C4-2B (cell line): ENCODE results near the gene GAK.

Source experiments
- H3K27ac ChIP-seq: fragments of 450-650 bp; 2 replicates; pipeline ENCODE4 v1.5.1; 2017
- ZFX ChIP-seq: fragments of 450-650 bp; IDR thresholded peaks from 2 replicates; pipeline ENCODE4 v1.6.1; 2017
- TF ChIP-seq, protein P1 (sequence below): fragments of 450-650 bp; conservative IDR thresholded peaks from 2 replicates; pipeline ENCODE4 v1.5.1; 2017; ENCODE audit warnings: mild to moderate bottlenecking

GAK gene

DNA sequence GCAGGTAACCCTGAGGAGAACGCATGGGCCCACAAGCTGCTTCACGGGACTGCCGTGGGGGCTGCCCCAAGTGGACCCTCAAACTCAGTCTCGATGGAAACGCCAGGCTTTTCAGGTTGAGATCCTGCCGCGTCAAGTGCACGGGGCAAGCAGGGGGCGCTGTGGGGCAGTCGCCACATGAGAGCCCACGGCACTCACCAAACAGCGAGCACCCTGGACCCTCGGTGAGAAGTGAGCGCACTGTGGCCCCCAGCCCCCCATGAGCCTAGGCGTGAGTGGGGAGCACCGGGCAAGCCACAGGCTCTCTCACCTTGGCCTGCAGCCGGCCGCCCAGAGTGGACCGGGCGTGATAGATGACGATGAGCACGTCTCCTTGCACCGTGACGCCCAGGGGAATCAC is 55.3 kb downstream of the GAK start:
- TF ChIP-seq, protein P1, sequence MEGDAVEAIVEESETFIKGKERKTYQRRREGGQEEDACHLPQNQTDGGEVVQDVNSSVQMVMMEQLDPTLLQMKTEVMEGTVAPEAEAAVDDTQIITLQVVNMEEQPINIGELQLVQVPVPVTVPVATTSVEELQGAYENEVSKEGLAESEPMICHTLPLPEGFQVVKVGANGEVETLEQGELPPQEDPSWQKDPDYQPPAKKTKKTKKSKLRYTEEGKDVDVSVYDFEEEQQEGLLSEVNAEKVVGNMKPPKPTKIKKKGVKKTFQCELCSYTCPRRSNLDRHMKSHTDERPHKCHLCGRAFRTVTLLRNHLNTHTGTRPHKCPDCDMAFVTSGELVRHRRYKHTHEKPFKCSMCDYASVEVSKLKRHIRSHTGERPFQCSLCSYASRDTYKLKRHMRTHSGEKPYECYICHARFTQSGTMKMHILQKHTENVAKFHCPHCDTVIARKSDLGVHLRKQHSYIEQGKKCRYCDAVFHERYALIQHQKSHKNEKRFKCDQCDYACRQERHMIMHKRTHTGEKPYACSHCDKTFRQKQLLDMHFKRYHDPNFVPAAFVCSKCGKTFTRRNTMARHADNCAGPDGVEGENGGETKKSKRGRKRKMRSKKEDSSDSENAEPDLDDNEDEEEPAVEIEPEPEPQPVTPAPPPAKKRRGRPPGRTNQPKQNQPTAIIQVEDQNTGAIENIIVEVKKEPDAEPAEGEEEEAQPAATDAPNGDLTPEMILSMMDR = no peak; the same call in 1 of the 2 replicates
- TF ChIP-seq ZFX = no peak
- no peak overlapping the region for H3K27ac ChIP-seq

DNA sequence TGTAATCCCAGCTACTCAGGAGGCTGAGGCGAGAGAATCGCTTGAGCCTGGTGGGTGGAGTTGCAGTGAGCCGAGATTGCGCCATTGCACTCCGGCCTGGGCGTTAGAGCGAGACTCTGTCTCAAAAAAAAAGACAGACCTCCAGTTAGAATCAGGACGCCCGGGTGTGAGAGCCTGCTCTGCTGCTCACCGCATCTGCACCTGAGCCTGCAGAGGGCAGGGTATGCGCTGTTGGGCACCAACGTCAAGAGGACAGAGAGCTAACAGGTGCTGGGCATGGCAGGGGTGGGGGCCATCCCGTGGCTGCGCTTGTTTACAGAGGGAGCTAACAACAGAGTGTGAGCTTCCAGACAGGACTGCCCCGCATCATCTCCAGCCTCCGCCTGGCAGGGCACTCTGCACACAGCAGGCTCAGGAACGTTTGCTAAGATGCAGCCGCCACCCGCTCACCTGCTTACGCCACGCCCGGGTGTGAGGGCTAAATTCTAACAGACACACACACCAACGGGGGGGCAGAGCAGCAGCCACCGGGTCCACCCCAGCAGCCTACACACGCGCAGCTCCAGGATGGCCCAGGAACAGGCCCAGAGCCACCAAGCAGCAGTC is 56.2 kb downstream of the GAK start:
- H3K27ac ChIP-seq = no peak overlapping the region
- TF ChIP-seq, protein P1 = no peak
- no peak for TF ChIP-seq ZFX

DNA sequence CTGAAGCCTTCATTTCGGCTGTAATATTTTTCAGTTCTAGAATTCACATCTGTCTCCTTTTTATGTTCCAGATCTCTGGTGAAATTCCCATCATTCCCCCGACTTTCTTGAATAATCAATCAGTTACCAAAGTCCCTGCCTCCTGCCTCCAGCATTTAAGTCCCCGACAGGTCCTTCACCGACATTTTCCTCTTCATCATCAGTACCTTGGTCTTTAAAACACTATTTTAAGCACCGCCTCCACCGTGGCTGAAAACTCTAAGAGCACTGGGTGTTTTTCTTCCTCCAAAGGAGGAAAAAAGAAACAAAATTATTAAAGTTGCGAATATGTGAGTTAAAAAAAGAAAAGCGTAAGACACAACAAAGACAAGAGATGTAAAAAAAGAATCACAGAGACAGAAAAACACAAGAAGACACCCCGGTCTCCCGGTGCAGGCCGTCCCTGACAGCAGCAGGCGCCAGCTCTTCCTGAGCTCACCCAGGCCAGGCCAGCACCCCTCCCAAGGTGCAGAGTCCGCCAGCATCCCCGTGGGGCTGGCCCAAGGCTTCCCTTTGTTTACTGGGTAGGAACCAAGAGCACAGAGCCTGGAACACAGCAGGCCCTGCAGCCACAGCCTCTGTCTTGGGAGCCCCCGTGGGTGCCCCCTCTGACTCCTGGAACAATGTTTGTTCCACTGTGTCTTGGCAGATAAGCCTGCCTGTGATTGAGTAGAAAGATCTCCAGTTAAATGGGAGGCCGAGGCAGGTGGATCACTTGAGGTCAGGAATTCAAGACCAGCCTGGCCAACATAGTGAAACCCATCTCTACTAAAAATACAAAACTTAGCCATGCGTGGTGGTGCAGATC is 56.9 kb downstream of the GAK start:
- H3K27ac ChIP-seq = no peak overlapping the region
- TF ChIP-seq, protein P1 = no peak

- no peak for TF ChIP-seq ZFX
- TF ChIP-seq, protein P1 = no peak
- no peak overlapping the region for H3K27ac ChIP-seq
Measured at GRCh38 chr4:874056-874455, 58.1 kb downstream of the GAK start.

GRCh38 chr4:872241-872981 is 59.7 kb downstream of the GAK start:
- no peak overlapping the region for H3K27ac ChIP-seq
- no peak for TF ChIP-seq ZFX
- TF ChIP-seq, protein P1 = no peak

GRCh38 chr4:871484-871883 is 60.6 kb downstream of the GAK start:
- H3K27ac ChIP-seq = no peak overlapping the region
- no peak for TF ChIP-seq ZFX
- TF ChIP-seq, protein P1 = no peak

DNA sequence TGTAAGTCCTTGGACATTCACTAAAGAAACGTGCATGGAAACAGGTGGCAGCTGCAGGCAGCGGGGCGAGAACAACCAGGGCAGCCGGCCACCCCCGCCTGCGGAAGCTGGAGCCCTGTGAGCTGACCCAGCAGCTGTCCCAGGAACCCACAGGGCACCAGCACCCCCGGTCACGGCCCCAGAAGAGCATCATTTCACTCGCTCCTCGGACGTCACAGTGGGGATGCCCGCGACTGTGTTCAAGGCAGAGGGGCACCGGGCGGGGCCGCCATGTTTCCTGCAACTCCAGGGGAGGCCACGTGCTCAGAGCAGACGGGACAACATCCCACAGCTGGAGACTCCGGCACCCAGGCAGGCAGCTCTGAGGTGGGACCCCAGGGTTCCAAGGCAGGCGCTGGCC is 61.2 kb downstream of the GAK start:
- TF ChIP-seq, protein P1 = no peak
- no peak for TF ChIP-seq ZFX
- H3K27ac ChIP-seq = no peak overlapping the region
